ENCODE measurements around the gene NME9.
A peak's percentile ranks its signal among the peaks of the same experiment; 100 is the strongest.
"Not testable (repeated sequence)": the region's sequence is repeated elsewhere in the genome, so short reads cannot be mapped to it uniquely, and the experiment has no call there.

NME9 gene, protein sequence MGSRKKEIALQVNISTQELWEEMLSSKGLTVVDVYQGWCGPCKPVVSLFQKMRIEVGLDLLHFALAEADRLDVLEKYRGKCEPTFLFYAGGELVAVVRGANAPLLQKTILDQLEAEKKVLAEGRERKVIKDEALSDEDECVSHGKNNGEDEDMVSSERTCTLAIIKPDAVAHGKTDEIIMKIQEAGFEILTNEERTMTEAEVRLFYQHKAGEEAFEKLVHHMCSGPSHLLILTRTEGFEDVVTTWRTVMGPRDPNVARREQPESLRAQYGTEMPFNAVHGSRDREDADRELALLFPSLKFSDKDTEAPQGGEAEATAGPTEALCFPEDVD

DNA sequence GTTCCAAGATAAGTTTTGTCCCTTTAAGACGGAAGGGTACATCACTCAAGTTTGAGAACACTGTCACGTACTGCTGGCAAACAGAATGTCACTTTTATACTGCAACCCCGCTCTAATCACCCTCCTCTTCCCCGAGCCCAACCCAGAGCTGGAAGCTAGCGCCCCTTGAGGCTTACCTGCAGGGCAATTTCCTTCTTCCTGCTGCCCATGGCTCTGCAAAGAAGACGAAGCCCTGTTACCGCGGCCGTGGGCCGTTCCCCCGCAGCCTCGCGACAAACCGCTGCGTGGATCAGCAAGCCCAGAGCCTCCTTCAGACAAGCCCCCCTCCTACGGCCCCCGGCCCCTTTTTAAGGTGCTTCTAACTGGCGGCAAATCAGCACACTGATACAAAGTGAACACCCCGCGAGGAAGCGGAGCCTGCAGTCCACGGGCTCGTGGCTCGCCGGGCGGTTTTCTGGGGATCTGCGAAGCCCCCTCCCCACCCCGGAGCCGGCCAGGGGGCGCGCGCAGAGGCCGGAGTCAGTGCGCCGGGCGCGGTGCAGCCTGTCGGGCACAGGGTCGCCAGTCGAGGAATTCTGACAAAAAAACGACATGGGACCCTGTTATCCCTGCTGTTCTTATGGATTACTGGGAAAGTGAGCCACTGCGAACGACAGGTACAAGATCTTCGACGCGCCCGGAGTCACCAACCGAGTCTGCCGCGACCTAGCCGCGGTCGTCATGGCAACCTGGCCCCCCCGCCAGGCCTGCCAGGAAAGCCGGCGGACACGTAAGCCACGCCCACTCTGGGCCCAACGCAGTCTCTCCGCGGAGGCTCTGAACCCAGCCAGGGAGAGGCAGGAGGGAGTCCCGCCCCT is at the start of gene NME9:
NME9 (minus strand) TSS at position 725 of the 857 bp plus-strand sequence; CDS start at position 209, 516 bp downstream.
- peak; percentile 96 for FAIRE-seq

- FAIRE-seq: no peak
Observed at GRCh38 chr3:138378990-138379389, 49.3 kb upstream of the NME9 start.

- FAIRE-seq: no peak
Observed at GRCh38 chr3:138378331-138378730, 48.7 kb upstream of the NME9 start.

DNA sequence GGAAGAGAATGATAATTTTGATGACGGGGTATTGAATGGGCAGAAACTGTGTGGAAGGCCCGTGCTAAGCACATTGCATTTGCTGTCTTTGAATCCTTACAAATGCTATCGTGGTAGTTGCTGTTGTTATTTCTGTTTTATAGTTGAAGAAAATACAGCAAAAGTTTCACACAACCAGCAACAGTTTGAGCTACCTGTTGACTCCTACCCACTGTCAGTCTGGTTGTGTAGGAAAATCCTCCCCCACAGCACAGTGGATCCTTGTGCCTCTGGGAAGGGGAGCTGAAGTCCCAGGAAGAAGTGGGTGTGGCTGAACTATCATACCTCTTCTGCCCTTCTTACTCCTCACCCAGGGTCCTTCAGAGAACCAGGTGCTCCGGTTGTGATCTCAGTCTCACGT is 48.2 kb upstream of the NME9 start:
- FAIRE-seq: no peak

DNA sequence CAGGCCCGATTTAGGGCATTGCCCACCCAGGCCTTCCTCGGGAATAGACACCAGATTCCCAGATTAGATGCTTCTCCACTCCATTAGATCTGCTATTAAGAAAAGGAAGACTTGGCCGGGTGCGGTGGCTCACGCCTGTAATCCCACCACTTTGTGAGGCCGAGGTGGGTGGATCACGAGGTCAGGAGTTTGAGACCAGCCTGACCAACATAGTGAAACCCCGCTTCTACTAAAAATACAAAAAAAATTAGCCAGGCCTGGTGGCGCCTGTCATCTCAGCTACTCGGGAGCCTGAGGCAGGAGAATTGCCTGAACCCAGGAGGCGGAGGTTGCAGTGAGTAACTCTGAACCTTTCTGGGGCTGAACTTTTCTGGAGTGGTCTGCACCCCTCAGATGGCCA is 47.6 kb upstream of the NME9 start:
- not testable (repeated sequence) for FAIRE-seq

DNA sequence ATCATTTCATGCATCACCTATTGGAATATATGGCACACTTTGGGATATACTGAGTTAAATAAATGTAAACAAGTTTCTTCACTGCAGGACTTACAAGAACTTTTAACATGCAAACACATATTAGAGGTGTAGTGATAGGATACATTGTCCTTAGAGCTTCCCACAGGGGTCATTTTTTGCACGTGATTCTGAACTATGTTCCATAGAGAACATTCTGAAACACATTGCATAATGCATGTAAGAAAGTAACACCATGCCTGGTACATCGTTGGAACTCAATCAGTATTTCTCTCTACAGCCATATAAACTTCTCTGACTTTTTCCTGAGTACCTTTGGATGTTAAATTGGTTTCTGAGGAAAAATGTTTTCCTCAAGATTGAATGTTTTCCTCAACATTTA is 47.0 kb upstream of the NME9 start:
- FAIRE-seq: no peak

GRCh38 chr3:138375447-138375846 is 45.8 kb upstream of the NME9 start:
- no peak for FAIRE-seq

GRCh38 chr3:138374573-138375134 is 45.0 kb upstream of the NME9 start:
- FAIRE-seq: no peak

- no peak for FAIRE-seq
Observed at GRCh38 chr3:138373736-138374094, 44.1 kb upstream of the NME9 start.

DNA sequence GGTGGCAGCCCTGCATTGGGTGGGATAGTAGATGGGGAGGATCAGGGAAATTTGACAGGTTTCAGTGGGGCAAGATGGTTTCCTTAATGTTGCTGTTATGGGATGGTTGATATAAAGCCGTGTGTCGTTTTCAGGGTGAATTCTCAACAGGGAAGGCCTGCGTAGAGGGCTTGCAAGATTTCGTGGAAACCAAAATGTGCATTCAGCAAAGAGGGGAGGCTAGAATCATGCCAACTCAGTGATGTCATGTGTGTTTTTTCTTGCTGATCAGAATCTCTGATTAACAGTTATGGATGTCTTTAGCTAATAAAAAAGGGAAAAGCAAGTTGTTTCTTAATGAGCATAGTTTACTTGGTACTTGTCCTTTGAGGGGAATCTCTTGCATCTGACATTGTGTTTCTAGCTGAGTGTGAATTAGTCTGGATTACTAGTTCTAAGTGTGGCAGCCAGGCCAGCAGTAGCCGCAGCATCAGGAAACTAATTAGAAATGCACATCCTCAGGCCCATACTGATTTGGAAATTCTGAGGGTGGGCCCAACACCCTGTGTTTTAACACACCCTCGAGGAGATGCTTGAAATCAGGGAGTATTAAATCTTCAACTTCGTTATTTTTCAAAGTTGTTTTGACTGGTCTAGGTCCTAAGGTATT is 43.6 kb upstream of the NME9 start:
- no peak for FAIRE-seq

GRCh38 chr3:138371070-138371965 is 41.7 kb upstream of the NME9 start:
- FAIRE-seq: no peak

GRCh38 chr3:138370321-138370720 is 40.7 kb upstream of the NME9 start:
- no peak for FAIRE-seq

GRCh38 chr3:138369151-138369900 is 39.7 kb upstream of the NME9 start:
- no peak for FAIRE-seq

DNA sequence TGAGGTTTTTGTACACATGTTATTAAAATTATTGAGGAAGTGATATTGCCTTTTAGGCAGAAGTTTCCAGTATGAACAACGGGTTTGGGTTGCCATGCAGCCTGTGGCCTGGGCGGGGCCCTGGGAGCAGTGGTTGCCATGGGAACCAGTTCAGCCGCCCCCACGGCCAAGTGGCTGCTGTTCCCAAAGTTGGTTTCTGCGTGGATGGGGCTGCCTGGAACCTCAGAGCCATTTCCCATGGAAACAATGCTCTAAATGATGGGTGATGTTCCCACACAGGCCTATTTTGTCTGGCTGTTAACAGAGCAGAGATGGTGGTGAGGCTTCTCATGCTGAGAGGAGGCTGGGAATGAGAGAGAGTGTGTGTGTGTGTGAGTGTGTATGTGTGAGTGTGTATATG is 38.3 kb upstream of the NME9 start:
- no peak for FAIRE-seq

GRCh38 chr3:138367326-138367850 is 37.7 kb upstream of the NME9 start:
- no peak for FAIRE-seq

DNA sequence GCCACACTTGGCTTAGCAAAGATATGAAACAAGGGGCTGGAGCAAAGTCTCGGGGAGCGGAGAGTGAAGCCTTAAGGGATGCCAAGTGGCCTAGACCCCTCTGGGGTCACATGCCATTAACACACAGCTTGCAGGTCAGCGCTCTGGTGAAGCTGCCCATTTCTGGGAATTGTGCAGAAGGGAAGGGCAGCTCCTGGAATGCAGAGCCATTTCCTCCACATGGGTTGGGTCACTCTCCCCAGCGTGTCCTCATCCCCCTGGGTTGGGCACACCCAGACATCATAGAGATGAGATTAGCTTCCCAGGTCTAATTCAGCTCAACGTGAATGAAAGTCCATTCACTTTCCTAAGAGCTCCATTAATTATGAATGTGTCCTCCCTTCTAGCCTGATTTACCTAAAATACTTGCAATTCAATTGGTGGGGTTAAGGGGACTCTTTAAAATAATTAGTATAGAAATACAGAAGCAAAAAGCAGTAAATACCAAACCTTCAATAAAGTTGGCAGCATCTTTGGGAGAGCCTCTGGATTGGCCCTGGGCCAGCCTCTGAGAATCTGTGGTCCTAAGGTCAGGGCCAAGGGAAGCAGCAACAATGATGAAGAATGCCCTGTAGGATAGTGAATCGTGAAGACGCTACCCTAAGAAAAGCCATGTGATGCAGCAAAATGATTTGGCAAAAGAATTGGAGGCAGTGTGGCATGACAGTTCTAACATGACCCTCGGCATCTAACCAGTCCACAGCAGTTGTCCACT is 36.5 kb upstream of the NME9 start:
- FAIRE-seq: no peak

DNA sequence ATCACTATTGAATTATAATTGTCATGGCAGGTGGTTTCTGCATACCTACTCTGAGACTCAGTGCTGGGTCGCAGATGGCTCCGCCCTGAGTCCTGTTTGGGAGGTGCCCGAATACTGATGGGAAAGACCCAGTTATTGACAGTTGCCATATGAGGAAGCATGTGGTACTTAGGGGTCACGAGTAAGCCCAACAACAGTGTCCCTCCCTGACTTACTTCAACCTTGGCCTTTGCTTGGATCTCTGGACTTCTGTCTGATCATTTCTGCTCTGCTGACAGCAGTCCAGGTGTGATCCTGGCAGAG is 35.6 kb upstream of the NME9 start:
- no peak for FAIRE-seq

DNA sequence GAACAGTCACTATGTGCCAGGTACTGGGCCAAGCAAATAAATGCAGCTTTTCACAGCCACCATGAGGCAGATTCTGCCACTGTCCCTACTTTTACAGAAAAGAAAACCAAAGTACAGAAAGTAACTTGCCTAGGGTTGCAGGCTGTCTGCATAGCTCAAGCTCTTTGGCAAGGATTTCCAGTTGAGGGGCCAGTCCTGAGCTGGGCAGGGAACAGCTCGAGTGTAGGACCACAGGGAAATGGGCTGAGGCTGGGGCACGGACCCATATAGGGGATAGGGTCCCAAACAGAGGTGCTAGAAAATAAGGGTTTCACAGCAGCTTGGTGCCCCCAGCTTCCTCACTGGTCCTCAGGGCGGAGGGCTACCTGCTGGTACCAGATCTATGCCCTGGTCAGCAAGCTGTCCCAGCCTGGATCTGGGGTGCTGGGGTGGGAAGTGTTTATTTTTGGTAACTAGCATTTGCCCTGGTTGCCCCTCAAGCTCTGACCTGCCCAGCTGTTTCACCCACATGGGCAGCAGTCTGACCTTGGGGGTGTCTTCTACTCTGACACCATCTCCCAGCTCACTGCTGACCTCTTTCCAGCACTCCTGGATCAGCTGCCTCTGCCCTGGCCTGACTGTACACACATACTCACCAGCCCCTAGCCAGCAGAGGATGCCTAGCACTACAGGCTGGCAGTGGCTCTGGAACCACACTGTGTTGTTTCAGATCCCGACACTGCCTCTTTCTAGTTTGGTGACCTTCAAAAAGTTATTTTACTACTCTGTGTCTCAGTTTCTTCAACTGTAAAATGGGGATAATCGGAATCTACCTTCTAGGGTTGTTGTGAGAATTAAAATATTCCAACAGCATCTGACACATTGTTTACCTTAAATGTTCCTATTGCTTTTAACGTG is 35.0 kb upstream of the NME9 start:
- no peak for FAIRE-seq

DNA sequence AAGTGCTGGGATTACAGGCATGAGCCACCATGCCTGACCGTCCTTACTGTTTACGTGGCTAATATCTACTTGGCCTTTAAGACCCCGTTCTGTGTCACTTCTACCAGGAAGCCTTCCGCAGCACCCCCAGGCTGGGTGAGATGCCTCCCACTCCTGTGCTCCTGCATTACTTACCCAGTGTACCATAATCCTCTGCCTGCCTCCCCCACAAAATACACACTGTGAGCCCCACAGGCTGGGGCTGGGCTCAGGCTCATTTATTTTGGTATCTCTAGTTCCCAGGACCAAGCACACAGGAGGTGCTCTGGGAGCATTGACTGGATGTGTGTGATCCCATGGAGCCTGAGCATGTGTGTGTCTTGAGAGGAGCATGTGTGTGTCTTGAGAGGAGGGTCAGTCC is 33.7 kb upstream of the NME9 start:
- FAIRE-seq: no peak

DNA sequence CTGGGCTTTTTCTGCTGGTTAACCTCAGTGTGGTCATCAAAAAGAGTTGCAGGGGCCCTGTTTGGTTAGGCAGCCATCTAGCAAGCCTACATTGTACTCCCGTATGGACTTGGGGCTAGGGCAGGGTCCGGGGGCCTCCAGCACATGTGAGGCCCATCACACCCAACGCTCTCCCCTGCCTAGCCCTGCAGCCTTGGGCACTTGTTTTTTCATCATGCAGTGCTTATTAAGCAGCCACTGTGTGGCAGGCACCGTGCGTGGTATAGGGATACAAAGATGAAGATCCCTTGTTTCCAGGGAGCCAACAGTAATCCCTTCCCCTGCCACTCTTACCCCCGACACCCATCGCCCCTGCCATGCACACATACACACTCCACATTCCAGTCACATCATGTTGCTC is 32.9 kb upstream of the NME9 start:
- no peak for FAIRE-seq

Measured in G401.6 (cell line).